HL-60 (cell line): ENCODE data around the gene ASCC1.

ENCODE experiments used
- DNase-seq, 2 experiments: peaks; one replicate each; pipeline ENCODE4 v3.0.0-alpha.2; 2010 to 2020; ENCODE audit warnings: low read depth in 1 of 2, low spot score in 1 of 2
- H3K27ac ChIP-seq: fragments of 250-450 bp; sonication (Bioruptor Pico); replicated peaks from 2 replicates; pipeline ENCODE4 v1.5.1; 2020; ENCODE audit warnings: mild to moderate bottlenecking, moderate library complexity
- H3K27me3 ChIP-seq: fragments of 250-450 bp; sonication (Bioruptor Pico); 2 replicates; pipeline ENCODE4 v1.5.1; 2021; ENCODE audit warnings: mild to moderate bottlenecking, moderate library complexity; ENCODE audit not compliant: insufficient read depth, poor library complexity, severe bottlenecking
- H3K4me3 ChIP-seq: replicated peaks from 2 replicates; pipeline ENCODE4 v1.5.1; 2011; ENCODE audit warnings: mild to moderate bottlenecking, control low read depth, low read length; ENCODE audit not compliant: insufficient read depth
- CTCF ChIP-seq: IDR thresholded peaks from one replicate; pipeline ENCODE4 v1.5.1; 2011; ENCODE audit warnings: low read length, control low read depth, inconsistent platforms; ENCODE audit not compliant: insufficient read depth
- GABPA ChIP-seq: IDR thresholded peaks from 2 replicates; pipeline ENCODE4 v1.6.1; 2012; ENCODE audit warnings: low read depth
- POLR2AphosphoS5 ChIP-seq: IDR thresholded peaks from 2 replicates; pipeline ENCODE4 v1.6.1; 2012; ENCODE audit warnings: low read depth
- SPI1 ChIP-seq: IDR thresholded peaks from 2 replicates; pipeline ENCODE4 v1.6.1; 2012; ENCODE audit warnings: low read depth, mild to moderate bottlenecking, borderline replicate concordance
- TF ChIP-seq, protein P1 (sequence below): IDR thresholded peaks from 2 replicates; pipeline ENCODE4 v1.6.1; 2012; ENCODE audit warnings: low read depth; ENCODE audit not compliant: insufficient replicate concordance

The ASCC1 gene

GRCh38 chr10:72241691-72242252 lies 25.7 kb upstream of the ASCC1 start:
- TF ChIP-seq, protein P1, sequence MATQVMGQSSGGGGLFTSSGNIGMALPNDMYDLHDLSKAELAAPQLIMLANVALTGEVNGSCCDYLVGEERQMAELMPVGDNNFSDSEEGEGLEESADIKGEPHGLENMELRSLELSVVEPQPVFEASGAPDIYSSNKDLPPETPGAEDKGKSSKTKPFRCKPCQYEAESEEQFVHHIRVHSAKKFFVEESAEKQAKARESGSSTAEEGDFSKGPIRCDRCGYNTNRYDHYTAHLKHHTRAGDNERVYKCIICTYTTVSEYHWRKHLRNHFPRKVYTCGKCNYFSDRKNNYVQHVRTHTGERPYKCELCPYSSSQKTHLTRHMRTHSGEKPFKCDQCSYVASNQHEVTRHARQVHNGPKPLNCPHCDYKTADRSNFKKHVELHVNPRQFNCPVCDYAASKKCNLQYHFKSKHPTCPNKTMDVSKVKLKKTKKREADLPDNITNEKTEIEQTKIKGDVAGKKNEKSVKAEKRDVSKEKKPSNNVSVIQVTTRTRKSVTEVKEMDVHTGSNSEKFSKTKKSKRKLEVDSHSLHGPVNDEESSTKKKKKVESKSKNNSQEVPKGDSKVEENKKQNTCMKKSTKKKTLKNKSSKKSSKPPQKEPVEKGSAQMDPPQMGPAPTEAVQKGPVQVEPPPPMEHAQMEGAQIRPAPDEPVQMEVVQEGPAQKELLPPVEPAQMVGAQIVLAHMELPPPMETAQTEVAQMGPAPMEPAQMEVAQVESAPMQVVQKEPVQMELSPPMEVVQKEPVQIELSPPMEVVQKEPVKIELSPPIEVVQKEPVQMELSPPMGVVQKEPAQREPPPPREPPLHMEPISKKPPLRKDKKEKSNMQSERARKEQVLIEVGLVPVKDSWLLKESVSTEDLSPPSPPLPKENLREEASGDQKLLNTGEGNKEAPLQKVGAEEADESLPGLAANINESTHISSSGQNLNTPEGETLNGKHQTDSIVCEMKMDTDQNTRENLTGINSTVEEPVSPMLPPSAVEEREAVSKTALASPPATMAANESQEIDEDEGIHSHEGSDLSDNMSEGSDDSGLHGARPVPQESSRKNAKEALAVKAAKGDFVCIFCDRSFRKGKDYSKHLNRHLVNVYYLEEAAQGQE, result no peak
- TF ChIP-seq GABPA (no peak), SPI1 (no peak), CTCF (no peak), POLR2AphosphoS5 (no peak)
- Histone ChIP-seq H3K4me3 (no peak overlapping the region), H3K27ac (no peak overlapping the region), H3K27me3 (no peaks in the 10 kb centered on the region)
- DNase-seq, result no peak

- no peak overlapping the region for H3K27ac ChIP-seq
- TF ChIP-seq, protein P1, result no peak
- no peak for TF ChIP-seq GABPA
- TF ChIP-seq POLR2AphosphoS5, result no peak
- TF ChIP-seq CTCF, result no peak
- TF ChIP-seq SPI1, result no peak
- H3K4me3 ChIP-seq, result no peak overlapping the region
- H3K27me3 ChIP-seq, result no peaks in the 10 kb centered on the region
- DNase-seq, result no peak
These were observed 24.3 kb upstream of the ASCC1 start for GRCh38 chr10:72240371-72240770.

DNA sequence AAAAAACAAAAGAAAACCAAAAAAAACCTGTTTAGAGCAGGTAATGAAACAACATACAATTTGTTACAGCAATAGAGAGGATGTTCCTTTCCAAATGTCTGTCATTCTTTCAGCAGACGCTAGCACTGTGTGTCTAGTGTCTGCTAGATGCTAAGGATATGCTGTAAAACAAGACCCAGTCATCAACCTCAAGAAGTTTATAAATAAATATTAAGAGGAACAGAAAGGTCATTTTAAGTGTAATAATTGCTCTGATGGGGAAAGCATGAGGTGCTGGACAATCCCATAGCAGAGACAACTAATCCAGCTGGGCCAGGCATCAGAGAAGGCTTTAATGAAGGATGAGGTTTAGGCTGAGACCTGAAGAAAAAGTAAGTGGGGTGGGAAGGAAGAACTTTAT lies 23.3 kb upstream of the ASCC1 start:
- TF ChIP-seq GABPA (no peak), POLR2AphosphoS5 (no peak), CTCF (no peak), SPI1 (no peak)
- TF ChIP-seq, protein P1, result no peak
- no peak overlapping the region for H3K4me3 ChIP-seq
- no peak overlapping the region for H3K27ac ChIP-seq
- no peak for DNase-seq
- H3K27me3 ChIP-seq, result no peaks in the 10 kb centered on the region
